ENCODE measurements around the gene SPRYD7.
"Not testable (repeated sequence)": the region's sequence is repeated elsewhere in the genome, so short reads cannot be mapped to it uniquely, and the experiment has no call there.

SPRYD7 gene, protein sequence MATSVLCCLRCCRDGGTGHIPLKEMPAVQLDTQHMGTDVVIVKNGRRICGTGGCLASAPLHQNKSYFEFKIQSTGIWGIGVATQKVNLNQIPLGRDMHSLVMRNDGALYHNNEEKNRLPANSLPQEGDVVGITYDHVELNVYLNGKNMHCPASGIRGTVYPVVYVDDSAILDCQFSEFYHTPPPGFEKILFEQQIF
- long read RNA-seq, donor 1, transcript SPRYD7-201 (5 exons, 3,053 nt) = major isoform, 5 of 5 reads
- long read RNA-seq, donor 1, partial matches to known transcripts = 0 of 5 reads
- long read RNA-seq, donor 1, other reads (novel, unspliced or antisense) = 0 of 5 reads
- long read RNA-seq, donor 2, transcript SPRYD7-201 (5 exons, 3,053 nt) = major isoform, 6 of 7 reads
- long read RNA-seq, donor 2, partial matches to known transcripts = 0 of 7 reads
- long read RNA-seq, donor 2, other reads (novel, unspliced or antisense) = 0 of 7 reads
- long read RNA-seq, donor 3, partial matches to known transcripts = 0 of 3 reads
- long read RNA-seq, donor 3, other reads (novel, unspliced or antisense) = 0 of 3 reads
- long read RNA-seq, donor 4, transcript SPRYD7-201 (5 exons, 3,053 nt) = major isoform, 8 of 9 reads
- long read RNA-seq, donor 4, partial matches to known transcripts = 0 of 9 reads
- long read RNA-seq, donor 4, other reads (novel, unspliced or antisense) = 0 of 9 reads
- long read RNA-seq, donor 5, transcript SPRYD7-201 (5 exons, 3,053 nt) = major isoform, 11 of 11 reads
- long read RNA-seq, donor 5, partial matches to known transcripts = 0 of 11 reads
- long read RNA-seq, donor 5, other reads (novel, unspliced or antisense) = 0 of 11 reads
- long read RNA-seq, donor 6, partial matches to known transcripts = 0 of 6 reads
- long read RNA-seq, donor 6, other reads (novel, unspliced or antisense) = 0 of 6 reads
- long read RNA-seq, donor 7, transcript SPRYD7-201 (5 exons, 3,053 nt) = major isoform, 7 of 7 reads
- long read RNA-seq, donor 7, partial matches to known transcripts = 0 of 7 reads
- long read RNA-seq, donor 7, other reads (novel, unspliced or antisense) = 0 of 7 reads
- long read RNA-seq, donor 8, transcript SPRYD7-201 (5 exons, 3,053 nt) = major isoform, 7 of 8 reads
- long read RNA-seq, donor 8, partial matches to known transcripts = 0 of 8 reads
- long read RNA-seq, donor 8, other reads (novel, unspliced or antisense) = 0 of 8 reads

DNA sequence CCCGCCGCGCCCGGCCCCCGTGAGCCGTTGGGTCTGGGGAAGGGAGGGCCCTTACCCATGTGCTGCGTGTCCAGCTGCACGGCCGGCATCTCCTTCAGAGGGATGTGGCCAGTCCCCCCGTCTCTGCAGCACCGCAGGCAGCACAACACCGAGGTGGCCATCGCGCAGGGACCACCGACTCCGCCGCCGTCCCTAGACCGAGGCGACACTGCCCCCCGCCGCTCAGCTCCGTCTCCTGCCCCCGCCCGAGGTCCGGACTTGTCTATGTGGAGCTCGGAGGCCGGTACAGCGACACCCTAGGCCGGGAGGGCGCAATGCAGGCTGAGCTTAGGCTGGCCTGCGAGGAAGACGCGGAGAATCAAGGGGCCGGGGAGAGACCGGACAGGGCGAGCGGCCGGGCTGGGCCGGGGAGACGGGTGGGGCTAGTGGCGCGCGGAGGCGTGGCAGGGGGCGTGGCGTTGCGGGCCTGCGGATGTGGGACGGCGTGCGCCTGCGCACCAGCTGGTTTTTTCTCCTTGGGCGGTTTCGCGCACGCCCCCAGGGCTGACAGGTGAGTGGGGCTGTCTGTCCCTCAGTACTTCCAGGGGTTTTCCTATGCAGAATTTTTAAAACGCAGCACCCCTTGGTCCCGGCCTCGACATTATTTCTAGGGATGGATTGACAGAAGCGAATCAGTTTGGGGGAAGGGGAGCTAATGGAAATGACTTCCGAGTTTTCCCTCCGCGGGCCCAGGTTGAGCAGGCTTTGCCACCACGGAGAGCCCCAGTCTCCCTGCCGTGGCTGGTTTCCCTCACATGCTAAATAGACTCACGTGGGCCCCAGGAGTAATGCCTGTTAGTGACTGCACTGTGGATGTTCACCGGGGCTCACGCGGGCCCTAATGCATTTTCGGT is at the start of gene SPRYD7:
TSS of gene SPRYD7 (minus strand) at position 266 of the 893 bp plus-strand sequence. CDS start at position 161, 105 bp downstream.
- peak; percentile 93 for DNase-seq

DNA sequence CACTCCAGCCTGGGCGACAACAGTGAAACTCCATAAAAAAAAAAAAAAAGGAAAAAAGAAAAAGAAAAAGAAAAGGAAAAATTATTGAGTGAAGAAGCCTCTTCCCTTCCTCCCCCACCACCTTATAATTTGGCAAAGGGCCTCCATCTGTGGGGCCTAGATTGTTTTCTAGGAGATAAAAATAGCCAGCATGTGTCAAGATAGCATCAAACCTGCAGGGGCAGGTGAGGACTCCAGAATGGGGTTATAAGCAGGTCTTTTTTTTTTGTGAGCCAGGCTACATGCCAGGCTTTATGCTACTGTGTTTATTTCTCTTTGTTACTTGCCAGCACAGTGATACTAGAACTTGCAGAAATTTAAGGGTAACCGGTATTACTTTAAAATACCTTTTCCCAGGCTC is 49.0 kb upstream of the SPRYD7 start:
- DNase-seq = no peak

DNA sequence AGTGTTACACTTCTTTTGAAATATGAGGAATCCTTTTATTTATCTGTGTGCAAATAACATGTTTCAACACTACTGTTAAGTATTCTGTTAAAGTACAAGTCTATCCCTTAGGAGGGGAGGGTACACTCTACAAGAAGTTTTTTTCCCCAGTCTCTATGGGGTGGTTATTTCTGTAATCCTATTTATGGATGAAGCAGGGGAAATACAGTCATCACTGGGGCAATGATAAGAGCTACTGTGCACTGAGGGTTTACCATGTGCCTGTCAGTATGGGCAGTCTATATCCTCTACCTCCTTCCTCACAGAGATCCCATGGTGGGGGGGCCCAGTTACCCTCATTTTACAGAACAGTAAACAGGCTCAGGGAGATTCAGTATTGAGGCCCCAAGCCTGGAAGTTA is 44.1 kb upstream of the SPRYD7 start:
- no peak for DNase-seq

DNA sequence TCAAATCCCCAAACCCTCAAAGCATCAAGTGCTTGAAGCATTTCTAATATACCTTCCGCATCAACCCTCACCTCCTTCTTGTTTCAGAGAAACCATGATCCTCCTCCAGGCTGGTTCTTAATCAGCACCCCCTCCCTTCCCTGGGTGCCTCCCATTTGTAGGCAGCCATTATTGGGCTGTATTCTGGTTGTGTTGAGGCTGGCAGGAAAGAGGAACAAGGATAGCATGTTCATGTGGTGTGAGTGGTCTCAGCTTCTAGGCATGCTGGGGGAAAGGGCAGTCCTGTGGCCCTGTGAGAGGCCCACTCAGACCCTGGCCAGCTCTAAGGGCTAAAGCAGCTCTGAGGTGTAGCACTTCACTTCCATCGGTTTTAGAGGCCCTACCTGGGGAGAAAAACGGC is 41.9 kb upstream of the SPRYD7 start:
- no peak for DNase-seq

DNA sequence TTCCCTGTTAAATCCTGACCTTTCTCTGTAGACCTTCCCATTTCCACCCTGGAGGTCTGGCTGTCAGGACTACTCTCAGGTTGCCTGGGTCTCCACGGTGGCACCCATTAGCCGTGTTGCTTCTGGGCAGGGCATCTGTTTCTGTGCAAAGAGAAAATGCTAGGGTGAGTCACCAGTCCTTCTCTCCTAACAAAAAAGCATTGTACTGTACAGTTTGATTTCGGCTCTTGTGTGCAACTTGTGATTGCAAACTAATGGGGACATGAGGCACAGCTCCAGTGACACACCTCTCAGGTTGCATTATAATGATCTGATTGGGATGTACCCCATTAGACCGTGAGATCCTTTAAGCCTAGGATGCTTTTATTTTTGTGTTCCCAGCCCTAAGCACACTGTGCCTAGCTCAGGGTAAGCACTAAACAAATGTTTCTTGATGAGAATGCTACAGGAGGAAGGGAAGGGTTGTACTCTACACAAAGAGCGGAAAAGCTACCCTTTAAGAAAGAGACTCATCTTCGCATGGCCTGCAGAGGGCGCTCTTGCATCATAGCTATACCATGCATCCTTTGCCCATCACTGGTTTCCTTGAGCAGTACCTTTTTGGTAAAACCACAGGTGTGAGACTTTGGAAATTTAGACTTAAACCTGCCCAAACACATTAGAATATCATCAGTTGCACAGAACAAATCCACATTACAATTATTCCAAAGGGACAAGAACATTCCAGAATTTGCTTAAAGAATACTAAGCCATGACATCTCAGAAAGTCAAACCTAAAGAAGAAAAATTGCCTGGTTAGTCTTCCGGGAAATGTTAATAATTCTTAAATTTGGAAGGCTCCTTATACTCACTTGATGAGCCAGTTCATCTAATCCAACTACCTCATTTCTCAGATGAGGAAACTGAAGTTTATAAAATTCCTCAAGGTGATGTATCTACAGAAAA is 40.4 kb upstream of the SPRYD7 start:
- peak; percentile 21 for DNase-seq

DNA sequence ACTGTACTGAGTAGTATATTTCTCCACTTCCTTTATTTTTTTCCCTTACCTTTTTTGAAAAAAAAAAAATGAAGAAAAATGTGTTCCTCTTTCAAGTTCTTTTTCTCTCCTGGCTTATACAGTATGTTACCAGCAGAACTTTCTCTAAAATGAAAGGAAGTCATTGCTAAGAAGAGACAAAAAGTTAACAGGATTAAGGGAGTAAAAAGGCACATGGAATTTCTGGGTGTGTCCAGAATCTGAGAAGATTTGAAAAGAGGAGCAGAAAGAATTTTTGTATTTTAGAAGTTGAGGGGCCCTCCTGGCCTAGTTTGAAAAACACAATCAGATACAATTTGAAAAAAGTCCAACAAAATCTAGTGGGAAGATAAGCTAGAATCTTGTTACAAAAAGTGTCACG is 39.7 kb upstream of the SPRYD7 start:
- no peak for DNase-seq

DNA sequence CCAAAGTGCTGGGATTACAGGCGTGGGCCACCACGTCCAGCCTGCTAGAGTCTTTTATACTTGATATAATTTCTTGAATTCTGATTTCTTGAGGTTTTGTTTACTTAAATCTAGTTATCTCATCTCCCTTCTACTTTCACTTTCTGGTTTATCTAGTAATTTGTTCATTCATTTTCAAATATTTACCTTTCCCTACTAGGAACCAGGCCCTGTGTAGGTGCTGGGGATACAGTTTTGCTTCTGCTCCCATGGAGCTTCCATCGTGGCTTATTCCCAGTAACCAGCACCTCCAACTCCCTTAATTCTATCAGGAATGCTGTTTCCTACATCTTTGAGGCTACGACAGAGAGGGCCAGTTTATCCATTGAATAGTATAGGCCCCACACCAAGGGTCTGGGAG is 36.6 kb upstream of the SPRYD7 start:
- DNase-seq = no peak

DNA sequence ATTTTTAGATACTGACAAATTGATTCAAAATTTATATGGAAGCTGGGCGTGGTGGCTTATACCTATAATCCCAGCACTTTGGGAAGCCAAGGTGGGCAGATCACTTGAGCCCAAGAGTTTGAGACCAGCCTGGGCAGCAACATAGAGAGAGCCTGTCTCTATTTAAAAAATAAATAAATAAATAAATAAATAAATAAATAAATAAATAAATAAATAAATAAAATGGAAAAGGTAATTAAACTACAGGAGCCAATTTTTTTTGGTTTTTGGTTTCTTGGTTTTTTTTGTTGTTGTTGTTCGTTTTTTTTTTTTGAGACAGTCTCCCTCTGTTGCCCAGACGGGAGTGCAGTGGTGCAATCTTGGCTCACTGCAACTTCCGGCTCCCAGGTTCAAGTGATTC is 31.3 kb upstream of the SPRYD7 start:
- no peak for DNase-seq

DNA sequence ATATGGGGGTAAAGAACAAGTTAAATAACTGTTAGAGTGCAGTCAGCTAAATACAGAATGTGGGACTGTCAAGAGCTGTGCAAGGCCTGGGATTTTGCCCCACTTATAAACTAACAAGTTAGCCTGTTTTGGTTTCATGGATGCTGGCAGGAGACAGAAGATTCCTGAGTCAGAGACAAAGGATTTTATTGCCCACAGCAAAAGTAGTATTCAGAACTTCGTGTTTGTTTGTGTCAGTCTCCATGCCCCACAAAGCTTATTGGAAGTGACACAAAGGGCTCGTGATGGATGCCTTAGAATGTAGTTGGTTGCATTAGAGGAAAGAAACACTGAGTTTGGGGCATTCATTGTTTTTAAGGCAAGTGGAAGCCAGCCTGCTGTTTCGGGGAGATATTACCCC is 22.2 kb upstream of the SPRYD7 start:
- no peak for DNase-seq

DNA sequence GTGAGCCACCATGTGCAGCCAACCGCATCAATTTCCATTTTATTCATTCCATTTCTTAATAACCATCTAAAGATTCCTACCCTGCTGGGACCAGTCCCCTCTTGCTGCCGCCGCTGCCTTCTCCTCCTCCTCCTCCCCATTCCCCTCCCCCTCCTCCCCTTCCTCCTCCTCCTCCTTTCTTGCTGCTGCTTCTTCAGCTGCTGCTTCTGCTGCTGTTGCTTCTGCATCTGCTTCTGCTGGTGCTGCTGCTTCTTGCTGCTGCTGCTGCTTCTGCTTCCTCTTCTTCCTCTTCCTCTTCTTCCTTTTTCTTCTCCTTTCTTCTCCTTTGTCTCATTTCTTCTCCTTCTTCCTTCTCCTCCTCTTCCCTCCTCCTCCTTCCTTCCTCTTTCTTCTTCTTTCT is 20.0 kb upstream of the SPRYD7 start:
- no peak for DNase-seq

DNA sequence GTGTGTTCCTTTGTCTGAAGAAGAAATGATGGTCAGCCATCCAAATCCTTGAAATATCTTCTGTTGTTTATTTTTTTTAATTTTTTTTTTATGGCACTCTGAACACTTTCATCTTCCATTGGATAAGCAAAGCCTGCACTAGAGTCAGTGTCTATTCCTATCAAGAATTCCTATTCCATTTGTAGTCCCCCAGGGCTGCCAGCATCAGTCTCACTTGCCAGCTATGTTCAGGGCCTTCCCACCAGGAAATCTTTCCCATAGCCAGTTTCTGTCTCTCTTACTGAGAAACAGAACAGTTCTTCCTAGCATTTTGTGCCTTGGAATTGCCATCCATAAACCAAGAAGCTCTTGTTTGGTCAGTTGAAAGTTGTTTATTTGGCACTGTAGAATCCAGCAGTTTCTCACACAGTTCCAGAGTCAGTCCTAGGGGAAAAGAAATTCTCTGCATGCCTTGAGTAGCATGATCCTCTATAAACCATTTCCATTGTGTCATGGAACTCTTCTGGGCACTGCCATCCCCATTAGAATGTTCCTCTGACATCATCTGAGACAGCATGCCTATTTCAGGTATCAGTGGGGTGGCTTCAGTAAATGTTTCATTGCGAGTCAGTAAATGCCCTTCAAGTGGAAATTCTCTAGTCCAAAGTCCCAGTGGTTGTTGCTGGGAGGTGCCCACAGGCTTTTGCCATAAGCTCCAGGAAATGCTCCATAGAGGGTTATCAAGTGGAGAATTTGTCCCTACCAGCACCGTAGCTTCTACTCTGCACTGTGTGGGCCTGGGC is 18.7 kb upstream of the SPRYD7 start:
- no peak for DNase-seq

DNA sequence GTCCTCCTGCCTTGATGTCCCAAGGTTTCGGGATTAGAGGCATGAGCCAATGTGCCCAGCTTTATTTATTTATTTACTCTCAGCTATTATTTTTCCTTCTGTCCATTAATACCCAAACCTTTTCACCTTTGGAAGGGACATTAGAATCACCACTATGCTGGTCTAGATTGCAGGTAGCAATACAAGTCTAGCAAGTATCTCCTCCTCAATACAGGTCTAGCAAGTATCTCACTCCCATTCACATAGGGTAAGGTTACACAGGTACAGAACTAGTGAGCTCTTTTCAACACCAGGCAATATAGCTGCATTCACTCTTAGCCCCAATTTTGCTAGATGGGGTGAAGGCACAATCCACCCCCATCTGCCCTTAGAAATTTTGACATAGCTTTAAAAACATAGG is 17.4 kb upstream of the SPRYD7 start:
- DNase-seq = no peak

DNA sequence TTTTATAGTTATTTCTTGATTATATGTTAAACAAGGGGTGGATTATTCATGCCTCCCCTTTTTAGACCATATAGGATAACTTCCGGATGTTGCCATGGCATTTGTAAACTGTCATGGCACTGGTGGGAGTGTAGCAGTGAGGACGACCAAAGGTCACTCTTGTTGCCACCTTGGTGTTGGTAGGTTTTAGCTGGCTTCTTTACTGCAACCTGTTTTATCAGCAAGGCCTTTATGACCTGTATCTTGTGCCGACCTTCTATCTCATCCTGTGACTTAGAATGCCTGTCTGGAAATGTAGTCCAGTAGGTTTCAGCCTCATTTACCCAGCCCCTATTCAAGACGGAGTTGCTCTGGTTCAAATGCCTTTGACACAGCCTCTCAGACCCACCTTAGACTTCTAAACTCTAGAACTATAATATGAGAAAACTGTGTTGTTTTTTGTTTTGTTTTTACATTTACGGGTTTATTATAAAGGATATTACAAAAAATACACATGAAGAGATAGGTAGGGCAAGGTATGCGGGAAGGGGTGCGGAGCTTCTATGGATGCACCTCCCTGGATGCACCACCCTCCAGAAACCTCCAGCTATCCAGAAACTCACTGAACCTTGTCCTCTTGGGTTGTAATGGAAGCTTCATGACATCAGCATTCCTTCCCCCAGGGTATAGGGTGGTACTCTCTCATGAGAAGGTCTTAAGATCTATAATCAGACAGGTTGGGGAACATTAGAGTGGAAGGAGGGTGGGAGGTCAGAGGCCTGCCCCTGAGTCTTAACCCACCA is 15.8 kb upstream of the SPRYD7 start:
- no peak for DNase-seq

DNA sequence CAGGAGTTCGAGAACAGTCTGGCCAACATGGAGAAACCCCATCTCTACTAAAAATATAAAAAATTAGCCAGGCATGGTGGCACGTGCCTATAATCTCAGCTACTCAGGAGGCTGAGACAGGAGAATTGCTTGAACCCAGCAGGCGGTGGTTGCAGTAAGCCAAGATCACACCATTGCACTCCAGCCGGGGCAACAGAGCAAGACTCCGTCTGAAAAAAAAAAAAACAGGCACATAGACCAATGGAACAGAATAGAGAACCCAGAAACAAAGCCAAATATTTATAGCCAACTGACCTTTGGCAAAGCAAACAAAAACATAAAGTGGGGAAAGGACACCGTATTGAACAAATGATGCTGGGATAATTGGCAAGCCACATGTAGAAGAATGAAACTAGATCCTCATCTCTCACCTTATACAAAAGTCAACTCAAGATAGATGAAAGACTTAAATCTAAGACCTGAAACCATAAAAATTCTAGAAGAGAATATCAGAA is 12.7 kb upstream of the SPRYD7 start:
- not testable (repeated sequence) for DNase-seq

DNA sequence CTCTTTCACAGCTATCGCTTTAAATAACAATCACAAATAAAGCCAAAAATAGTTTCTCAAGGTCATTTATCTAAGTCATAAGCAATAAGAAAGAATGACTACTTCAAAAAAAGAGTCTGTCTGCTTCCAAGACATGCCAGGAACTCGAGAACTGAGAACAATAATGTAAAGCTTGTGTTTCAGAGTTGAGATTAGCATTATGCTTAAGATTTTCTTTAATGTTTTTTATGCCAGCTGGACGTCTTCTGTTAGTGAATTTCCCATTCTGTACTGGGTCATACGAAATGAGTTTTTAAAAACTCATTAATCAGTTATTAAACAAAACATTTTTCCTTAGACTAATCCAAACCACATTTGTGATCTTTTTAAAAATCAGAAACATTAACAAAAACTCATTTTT is 3.2 kb upstream of the SPRYD7 start:
- no peak for DNase-seq

DNA sequence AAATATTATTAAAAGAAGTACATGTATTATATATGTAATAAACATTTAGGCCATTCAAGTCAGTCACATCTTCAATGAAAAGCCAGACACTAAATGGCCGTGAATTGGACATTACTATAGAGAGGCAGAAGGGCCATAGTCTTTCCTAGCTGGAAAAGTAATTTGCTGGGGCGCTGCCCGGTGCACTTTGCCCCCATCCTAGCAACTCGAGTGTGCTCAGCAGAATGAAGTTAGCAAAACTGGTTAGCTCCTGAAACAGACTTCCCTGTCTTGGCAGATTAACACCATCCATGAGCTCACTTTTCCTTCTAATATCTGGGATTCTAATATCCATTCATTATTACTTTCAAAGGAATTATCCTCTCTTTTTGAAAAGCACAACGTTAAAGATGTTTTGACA is 2.8 kb upstream of the SPRYD7 start:
- no peak for DNase-seq

DNA sequence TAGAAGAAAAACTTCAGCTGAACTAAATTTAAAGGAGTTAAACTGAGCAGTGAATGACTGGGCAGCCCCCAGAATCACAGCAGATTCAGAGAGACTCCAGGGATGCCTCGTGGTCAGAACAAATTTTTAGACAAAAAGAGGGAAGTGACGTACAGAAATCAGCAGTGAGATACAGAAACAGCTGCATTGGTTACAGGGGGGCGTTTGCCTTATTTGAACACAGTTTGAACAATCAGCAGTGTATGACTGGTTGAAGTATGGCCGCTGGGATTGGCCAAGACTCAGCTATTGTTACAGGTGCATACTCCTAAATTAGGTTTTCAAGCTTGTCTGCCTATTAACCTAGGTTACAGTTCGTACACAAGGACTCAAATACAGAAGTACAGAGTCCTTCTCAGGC is 2.2 kb upstream of the SPRYD7 start:
- DNase-seq = no peak

DNA sequence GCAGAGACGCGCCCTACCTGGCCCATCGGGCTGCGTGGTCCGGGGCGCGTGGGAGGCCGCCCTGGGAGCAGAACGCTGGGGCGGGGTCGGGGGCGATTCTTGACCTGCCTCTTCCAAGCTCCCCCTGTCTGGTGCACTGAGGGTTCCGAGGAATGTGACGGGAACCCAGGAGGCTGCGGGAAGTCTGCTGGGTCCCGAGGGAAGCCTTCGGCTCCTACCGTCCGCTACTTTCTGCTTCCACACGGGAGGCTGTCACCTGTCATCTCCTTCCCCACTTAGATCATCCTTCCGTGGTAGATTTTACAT is 781 bp upstream of the SPRYD7 start:
- no peak for DNase-seq
